Suppressor macrophage treated with lipopolysaccharide for 4 hours (primary cell): ENCODE measurements around the gene CST9.
"Not testable (repeated sequence)": the region's sequence is repeated elsewhere in the genome, so short reads cannot be mapped to it uniquely, and the experiment has no call there.

Experiments used
- DNase-seq: peaks from one replicate; pipeline ENCODE4 v3.0.0-alpha.2; 2020

Gene CST9

GRCh38 chr20:23585808-23586734, 19.6 kb downstream of the CST9 start:
- no peak for DNase-seq

- DNase-seq, result no peak
Observed at GRCh38 chr20:23585449-23585807, 20.3 kb downstream of the CST9 start.

GRCh38 chr20:23584434-23585199, 21.1 kb downstream of the CST9 start:
- no peak for DNase-seq

GRCh38 chr20:23583526-23583925, 22.2 kb downstream of the CST9 start:
- no peak for DNase-seq

- DNase-seq, result no peak
Observed at GRCh38 chr20:23582293-23582692, 23.4 kb downstream of the CST9 start.

- DNase-seq, result not testable (repeated sequence)
Observed at GRCh38 chr20:23581833-23582232, 23.9 kb downstream of the CST9 start.

GRCh38 chr20:23574977-23575376, 30.7 kb downstream of the CST9 start:
- DNase-seq, result no peak

- DNase-seq, result peak; percentile 16
Observed at GRCh38 chr20:23570178-23570760, 35.4 kb downstream of the CST9 start.

- DNase-seq, result no peak
Observed at GRCh38 chr20:23569570-23569969, 36.1 kb downstream of the CST9 start.

- DNase-seq, result no peak
Observed at GRCh38 chr20:23568971-23569330, 36.8 kb downstream of the CST9 start.

- DNase-seq, result no peak
Observed at GRCh38 chr20:23568320-23568970, 37.3 kb downstream of the CST9 start, which contains the start of gene CST9L. TSS of gene CST9L (minus strand) at chr20:23568484. CDS start at chr20:23568450, 34 bp downstream.

- no peak for DNase-seq
Observed at GRCh38 chr20:23566199-23566932, 39.4 kb downstream of the CST9 start.

GRCh38 chr20:23565503-23566045, 40.1 kb downstream of the CST9 start:
- no peak for DNase-seq

GRCh38 chr20:23564927-23565326, 40.8 kb downstream of the CST9 start:
- DNase-seq, result no peak

GRCh38 chr20:23562721-23563342, 42.9 kb downstream of the CST9 start:
- DNase-seq, result no peak

GRCh38 chr20:23554401-23554800, 51.3 kb downstream of the CST9 start:
- no peak for DNase-seq
